Kidney epithelial cell (primary cell): ENCODE results near the gene DAPK2. TPM values are rescaled to one million over a fixed set of nuclear protein-coding genes. Genes with fewer than 3 reads are reported as not detected.

Source experiments
- DNase-seq: peaks from one replicate; pipeline ENCODE4 v3.0.0-alpha.2; 2010; ENCODE audit warnings: low read depth
- H3K27me3 ChIP-seq: 2 replicates; pipeline ENCODE4 v1.6.0; 2011; ENCODE audit warnings: low read length; ENCODE audit not compliant: control insufficient read depth, insufficient read depth
- H3K36me3 ChIP-seq: 2 replicates; pipeline ENCODE4 v1.5.1; 2011; ENCODE audit warnings: low read length; ENCODE audit not compliant: control insufficient read depth, insufficient read depth
- H3K4me3 ChIP-seq: 2 replicates; pipeline ENCODE4 v1.5.1; 2011; ENCODE audit warnings: low read depth, mild to moderate bottlenecking, control low read depth, low read length
- total RNA-seq: library from RNA; depleted of rRNA; stranded (reverse); fragments of >200 nt; gene quantifications from 2 replicates; pipeline ENCODE4 v1.2.3, GENCODE V29; 2015
- TF ChIP-seq, protein P1 (sequence below): IDR thresholded peaks from 2 replicates; pipeline ENCODE4 v1.5.1; 2011; ENCODE audit warnings: mild to moderate bottlenecking, moderate library complexity, low read length, control low read depth, inconsistent platforms; ENCODE audit not compliant: insufficient read depth, poor library complexity, severe bottlenecking

The DAPK2 gene
- total RNA-seq, 1 donor from 2014 or later: 0.21 TPM

DNA sequence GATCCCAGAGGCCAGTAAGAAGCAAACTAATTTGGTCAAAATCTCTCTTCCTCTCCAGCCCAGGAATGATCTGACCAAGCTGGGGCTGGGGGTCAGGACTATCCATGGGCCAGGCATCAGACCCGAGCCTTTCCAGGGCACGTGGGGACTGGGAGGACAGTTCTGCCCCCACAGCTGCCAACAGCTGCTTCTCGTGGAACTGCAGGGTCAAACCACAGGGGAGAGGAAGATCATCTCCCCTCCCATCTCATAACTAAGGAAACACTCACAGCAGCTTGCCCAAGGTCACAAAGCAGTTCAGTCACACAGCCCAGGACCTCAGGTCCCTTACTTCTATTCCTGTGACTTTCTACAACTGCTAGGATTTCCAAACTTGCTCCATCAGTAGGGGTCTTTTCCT lies 47.1 kb downstream of the DAPK2 start:
- H3K27me3 ChIP-seq: no peaks in the 10 kb centered on the region

DNA sequence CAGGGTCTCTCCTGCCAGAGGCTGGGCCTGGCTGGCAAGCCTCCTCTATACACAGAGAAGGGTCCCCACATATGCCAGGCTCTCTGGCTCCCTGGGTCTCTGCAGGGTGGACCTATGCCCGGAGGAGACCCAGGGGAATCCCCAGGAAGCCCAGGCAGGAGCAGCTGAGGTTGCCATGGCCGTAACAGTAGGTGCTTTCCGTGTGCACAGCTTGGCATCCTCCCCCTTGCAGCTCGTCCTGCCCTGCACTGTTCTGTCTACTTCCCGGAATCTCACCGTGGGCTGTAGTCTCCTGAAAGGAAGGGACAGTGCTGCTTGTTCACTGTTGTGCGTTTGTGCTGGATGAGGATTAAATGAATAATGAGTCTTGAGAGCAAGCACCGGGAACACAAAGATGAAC lies 47.8 kb downstream of the DAPK2 start:
- TF ChIP-seq, protein P1, sequence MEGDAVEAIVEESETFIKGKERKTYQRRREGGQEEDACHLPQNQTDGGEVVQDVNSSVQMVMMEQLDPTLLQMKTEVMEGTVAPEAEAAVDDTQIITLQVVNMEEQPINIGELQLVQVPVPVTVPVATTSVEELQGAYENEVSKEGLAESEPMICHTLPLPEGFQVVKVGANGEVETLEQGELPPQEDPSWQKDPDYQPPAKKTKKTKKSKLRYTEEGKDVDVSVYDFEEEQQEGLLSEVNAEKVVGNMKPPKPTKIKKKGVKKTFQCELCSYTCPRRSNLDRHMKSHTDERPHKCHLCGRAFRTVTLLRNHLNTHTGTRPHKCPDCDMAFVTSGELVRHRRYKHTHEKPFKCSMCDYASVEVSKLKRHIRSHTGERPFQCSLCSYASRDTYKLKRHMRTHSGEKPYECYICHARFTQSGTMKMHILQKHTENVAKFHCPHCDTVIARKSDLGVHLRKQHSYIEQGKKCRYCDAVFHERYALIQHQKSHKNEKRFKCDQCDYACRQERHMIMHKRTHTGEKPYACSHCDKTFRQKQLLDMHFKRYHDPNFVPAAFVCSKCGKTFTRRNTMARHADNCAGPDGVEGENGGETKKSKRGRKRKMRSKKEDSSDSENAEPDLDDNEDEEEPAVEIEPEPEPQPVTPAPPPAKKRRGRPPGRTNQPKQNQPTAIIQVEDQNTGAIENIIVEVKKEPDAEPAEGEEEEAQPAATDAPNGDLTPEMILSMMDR: no peak
- H3K27me3 ChIP-seq: no peaks in the 10 kb centered on the region
- H3K4me3 ChIP-seq: no peak overlapping the region
- no peak for DNase-seq
- H3K36me3 ChIP-seq: no peaks in the 10 kb centered on the region

More for the DNA sequence above, 47.1 kb downstream of the DAPK2 start:
- H3K4me3 ChIP-seq: no peak overlapping the region
- TF ChIP-seq, protein P1: no peak
- H3K36me3 ChIP-seq: no peaks in the 10 kb centered on the region
- no peak for DNase-seq

DNA sequence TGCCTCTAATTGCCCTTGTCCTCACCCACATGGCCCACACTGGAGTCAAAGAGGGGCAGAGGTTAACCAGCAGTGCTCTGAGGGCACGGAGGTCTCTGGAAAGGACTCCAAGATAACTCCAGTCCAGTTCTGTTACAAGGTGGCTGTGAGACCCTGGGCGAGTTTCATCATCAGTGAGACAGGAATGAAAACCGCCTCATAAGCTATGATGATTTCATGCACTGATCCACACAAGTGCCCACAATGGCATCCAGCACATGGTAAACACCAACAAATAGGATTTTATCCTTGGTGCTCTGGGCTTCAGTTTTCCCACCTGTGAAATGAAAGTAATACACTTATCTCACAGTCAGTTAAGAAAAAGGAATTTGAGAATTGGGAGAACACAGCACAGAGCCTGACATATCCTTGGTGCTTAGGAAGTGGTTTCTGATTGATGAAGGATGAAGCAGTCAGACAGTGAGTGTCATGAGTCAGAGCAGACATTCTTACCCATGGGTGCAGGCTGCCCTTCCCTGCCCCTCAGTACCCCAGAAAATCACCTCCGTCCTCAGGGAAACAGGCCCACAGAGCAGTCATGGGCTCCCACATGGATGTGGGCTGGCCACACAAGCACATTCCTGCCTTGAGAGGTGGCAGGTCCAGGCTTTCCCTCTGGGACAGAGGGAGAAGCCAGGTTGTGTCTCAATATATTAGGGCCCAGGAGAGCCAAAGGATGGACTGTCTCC lies 48.4 kb downstream of the DAPK2 start:
- no peak for DNase-seq
- Histone ChIP-seq H3K36me3 (no peaks in the 10 kb centered on the region), H3K4me3 (no peak overlapping the region), H3K27me3 (no peaks in the 10 kb centered on the region)
- TF ChIP-seq, protein P1: no peak

DNA sequence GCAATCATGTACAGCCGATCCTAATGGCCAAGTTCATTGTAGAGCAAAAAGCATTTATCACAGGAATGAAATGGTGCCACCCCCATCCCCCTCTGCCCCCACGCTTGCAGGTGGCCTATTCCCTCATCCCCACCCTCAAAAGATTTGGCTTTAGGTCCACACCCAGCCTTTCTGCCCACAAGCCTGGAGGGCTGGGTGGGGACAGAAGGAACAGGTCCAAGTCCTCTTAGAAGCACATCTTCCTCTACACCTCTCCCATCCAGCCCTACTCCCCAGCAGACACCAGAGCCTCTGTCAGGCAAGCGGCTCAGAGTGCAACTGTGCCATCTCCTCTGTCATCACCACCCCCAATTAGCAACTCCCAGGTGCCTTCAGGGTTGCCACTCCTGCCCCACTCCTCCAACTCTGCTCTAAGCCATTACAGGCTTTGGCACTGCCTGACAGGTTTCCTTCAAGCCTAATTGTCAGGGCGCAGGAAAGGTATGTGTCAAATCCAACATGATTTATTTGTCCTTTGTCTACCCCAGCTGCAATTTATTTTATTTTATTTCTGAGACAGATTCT lies 49.4 kb downstream of the DAPK2 start:
- H3K27me3 ChIP-seq: no peaks in the 10 kb centered on the region
- H3K36me3 ChIP-seq: no peaks in the 10 kb centered on the region
- no peak for DNase-seq
- TF ChIP-seq, protein P1: no peak
- H3K4me3 ChIP-seq: no peak overlapping the region

DNA sequence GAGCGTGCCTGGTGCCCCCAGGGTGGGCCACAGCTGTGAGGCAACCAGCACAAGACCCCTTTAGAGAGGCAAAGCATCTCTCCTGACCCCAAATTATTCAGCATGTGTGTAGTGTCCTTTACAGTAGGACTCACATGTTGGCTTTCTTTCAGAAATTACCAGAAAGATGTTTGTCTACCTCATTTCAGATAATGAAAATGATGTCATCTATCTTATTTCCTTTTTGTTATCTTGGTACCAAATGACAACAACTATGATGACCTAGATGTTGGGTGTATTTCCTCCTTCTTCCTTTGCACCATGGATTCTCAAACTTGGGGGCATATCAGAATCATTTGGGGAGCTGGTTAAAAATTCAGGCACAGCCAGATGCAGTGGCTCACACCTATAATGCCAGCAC lies 50.5 kb downstream of the DAPK2 start:
- TF ChIP-seq, protein P1: no peak
- DNase-seq: no peak

DNA sequence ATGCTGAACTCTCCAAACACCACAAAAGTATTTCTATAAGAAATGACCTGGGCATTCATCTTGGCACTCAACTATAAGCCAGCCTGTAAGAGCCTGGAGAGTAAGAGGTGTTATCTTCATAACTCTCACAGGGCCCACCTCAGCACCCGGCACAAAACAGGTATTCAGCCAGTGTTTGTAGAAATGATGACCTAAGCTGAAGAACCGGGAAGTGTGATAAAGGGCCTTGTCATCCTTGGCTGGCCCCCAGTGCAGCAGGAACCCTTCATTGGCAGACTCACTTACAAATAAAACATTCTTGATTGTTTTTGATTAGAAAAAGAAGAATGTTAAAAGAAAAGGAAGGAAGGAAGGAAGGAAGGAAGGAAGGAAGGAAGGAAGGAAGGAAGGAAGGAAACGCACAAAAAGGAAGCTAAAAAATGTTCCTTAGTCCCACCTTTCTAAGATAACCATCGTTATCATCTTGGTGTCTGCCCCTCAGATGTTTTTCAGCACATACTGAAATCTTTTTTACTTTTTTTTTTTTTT lies 52.1 kb downstream of the DAPK2 start:
- H3K4me3 ChIP-seq: no peak overlapping the region
- DNase-seq: no peak
- no peaks in the 10 kb centered on the region for H3K27me3 ChIP-seq
- TF ChIP-seq, protein P1: no peak
- no peaks in the 10 kb centered on the region for H3K36me3 ChIP-seq

More for the DNA sequence above, 50.5 kb downstream of the DAPK2 start:
- Histone ChIP-seq H3K27me3 (no peaks in the 10 kb centered on the region), H3K4me3 (no peak overlapping the region), H3K36me3 (no peaks in the 10 kb centered on the region)
